Breast epithelium (tissue), 3 donors: ENCODE results near the gene IFITM10.

Experiments used
- POLR2A ChIP-seq: fragments of 450-650 bp; IDR thresholded peaks from one replicate; pipeline ENCODE4 v1.6.1; 2016; ENCODE audit warnings: antibody characterized with exemption, mild to moderate bottlenecking, moderate library complexity
- TF ChIP-seq, protein P1 (sequence below), 3 donors: fragments of 450-650 bp; IDR thresholded peaks; one replicate each; pipeline ENCODE4 v1.5.1; 2016 to 2017; ENCODE audit warnings: antibody characterized with exemption in 3 of 3, mild to moderate bottlenecking in 3 of 3, moderate library complexity in 3 of 3

- no peak for TF ChIP-seq POLR2A
- TF ChIP-seq, protein P1, sequence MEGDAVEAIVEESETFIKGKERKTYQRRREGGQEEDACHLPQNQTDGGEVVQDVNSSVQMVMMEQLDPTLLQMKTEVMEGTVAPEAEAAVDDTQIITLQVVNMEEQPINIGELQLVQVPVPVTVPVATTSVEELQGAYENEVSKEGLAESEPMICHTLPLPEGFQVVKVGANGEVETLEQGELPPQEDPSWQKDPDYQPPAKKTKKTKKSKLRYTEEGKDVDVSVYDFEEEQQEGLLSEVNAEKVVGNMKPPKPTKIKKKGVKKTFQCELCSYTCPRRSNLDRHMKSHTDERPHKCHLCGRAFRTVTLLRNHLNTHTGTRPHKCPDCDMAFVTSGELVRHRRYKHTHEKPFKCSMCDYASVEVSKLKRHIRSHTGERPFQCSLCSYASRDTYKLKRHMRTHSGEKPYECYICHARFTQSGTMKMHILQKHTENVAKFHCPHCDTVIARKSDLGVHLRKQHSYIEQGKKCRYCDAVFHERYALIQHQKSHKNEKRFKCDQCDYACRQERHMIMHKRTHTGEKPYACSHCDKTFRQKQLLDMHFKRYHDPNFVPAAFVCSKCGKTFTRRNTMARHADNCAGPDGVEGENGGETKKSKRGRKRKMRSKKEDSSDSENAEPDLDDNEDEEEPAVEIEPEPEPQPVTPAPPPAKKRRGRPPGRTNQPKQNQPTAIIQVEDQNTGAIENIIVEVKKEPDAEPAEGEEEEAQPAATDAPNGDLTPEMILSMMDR (IDR thresholded peaks at IDR 0.05), result no peak
These were observed 18.8 kb downstream of the IFITM10 start for GRCh38 chr11:1731451-1732059.
